Activated CD4-positive, alpha-beta T cell treated with anti-CD3 and anti-CD28 coated beads, Interleukin-2, amount 50 U/mL, for 4 hours (primary cell): ENCODE data around the gene SLC35E2B.

Experiments
- DNase-seq, 2 experiments: peaks; one replicate each; pipeline ENCODE4 v3.0.0-alpha.2; 2020

Gene SLC35E2B

DNA sequence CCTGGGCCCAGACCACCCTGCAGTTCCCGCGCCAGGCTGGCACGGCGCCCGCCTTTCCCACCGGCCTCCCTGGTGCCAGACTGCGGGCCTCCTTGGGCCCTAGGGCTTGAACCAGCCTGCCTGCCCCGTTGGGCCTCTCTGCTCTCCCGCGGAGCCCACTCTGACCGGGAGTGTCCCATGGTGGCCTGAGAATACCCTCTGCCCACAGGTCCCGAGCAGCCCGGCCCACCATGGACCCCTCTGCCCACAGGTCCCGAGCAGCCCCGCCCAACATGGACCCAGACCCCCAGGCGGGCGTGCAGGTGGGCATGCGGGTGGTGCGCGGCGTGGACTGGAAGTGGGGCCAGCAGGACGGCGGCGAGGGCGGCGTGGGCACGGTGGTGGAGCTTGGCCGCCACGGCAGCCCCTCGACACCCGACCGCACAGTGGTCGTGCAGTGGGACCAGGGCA, 69.4 kb downstream of the SLC35E2B start:
- DNase-seq, result no peak

DNA sequence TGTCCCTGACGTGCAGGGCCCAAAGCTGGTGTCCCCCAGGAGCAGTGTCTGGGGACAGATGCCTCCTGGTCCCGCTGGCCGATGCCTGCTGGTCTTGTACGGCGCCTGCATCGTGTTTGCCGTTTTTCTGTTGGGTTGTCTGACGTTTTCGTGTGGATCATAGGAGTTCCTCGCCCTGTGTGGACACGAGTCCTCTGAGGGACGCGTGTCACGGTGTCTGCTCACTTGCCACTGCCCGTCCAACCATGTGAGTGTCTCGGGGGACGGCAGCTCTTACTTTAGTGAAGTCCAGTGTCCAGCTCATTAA, 69.9 kb downstream of the SLC35E2B start:
- no peak for DNase-seq

DNA sequence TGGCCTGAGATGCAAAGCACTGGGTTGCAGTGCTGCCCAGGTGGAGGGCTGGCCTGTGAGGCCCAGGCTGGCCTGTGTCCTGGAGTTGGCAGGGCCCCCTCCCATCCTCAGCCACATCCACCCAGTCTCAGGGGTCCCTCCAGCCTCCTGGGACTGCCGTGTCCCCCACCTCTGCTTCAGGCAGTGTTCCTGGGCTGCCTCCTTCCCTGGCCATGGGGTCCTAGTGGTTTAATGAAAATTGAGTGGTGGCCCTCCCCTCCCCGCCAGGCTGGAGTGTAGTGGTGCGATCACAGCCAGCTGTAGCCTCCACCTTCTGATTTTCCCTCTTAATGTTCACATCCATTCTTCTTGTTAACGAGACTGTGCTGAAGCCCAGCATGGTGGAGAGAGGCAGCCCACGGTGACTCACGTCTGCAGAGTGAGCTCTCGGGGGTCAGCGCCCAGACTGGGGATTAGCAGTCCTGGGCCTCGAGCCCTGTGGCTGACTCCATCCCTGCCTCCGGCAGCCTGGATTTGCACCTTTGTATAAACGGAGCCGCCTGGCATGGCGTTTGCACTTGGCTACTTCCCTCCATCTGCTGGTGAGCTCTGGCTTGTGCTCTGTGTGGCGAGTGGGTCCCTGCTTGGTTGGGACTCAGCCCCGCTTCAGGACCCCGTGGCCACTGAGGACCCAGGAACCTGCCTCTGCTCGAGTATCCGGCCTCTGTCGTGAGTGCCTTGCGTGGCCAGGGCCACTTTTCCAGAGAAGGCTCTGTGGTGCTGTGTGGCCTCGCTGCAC, 70.4 kb downstream of the SLC35E2B start:
- DNase-seq, result no peak

GRCh38 chr1:1621173-1622009, 71.2 kb downstream of the SLC35E2B start:
- DNase-seq, result no peak

GRCh38 chr1:1620433-1621139, 72.0 kb downstream of the SLC35E2B start:
- no peak for DNase-seq

DNA sequence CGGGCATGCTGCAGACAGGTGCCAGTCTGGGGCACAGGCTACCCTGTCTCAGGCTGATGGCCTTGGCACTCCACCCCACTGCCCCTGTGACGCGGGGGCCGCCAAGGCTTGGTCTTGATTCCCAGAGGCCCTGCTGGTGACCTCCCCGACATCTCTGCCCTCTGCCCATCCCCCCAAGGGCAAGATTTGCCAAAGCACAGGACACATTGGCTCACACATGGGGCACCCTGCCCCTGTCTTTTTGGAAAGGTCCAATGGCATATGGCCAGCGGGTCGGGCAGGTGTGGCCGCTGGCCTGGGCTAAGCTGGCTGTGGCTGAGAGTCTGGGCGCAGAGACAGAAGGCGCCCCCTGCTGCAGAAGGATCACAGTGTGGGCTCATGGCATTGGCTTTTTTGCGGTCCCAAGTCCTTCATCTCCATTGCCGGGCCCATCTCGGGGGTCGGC, 72.7 kb downstream of the SLC35E2B start:
- DNase-seq, result no peak

GRCh38 chr1:1618396-1619068, 74.1 kb downstream of the SLC35E2B start:
- no peak for DNase-seq

GRCh38 chr1:1617925-1618324, 74.7 kb downstream of the SLC35E2B start:
- DNase-seq, result no peak

GRCh38 chr1:1617516-1617915, 75.1 kb downstream of the SLC35E2B start:
- DNase-seq, result no peak

GRCh38 chr1:1616838-1617237, 75.8 kb downstream of the SLC35E2B start:
- no peak for DNase-seq

- no peak for DNase-seq
Measured at GRCh38 chr1:1616045-1616790, 76.4 kb downstream of the SLC35E2B start.

DNA sequence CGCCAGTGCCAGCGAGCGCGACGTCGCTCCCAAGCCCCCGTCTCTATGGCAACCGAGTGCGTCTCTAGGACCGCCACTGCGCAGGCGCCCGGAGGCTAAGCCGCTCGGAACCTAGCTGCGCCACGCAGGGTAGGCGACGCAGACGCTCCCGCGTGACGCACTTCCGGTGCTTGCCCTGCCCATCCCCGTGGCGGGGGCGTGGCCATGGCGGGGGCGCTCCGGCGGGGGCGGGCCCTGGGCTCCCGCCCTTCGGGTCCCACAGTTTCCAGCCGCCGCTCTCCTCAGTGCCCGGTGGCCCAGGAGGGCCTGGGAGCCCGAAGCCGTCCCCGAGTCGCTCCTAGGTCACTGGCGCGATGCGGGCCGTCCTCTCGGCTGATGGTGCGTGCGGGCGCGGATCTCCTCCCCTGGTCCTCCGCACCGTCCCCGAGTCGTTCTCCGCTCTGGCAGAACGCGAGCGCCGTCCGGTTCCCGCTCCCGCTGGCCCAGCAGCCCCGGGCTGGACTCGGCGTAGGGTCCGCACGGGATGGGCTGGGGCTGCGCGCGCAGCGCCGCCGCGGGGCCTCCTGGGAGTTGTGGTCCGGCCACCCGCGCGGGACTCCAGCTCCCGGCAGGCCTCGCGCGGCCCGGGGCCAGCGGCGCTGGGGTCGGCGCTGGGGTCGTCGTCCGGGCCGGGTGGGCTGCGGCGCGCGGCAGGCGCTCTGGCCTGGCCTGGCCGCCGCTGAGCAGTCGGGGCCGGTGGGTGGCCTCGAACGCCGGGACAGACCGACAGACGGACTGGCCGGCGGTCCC, 77.1 kb downstream of the SLC35E2B start, which contains the start of gene MIB2:
Gene MIB2 (plus strand): TSS at position 245 of the 789 bp plus-strand sequence. CDS start 7,953 bp downstream, outside the sequence.
- DNase-seq, result peak; percentile 93 to 95

GRCh38 chr1:1614954-1615255, 77.7 kb downstream of the SLC35E2B start:
- no peak for DNase-seq

DNA sequence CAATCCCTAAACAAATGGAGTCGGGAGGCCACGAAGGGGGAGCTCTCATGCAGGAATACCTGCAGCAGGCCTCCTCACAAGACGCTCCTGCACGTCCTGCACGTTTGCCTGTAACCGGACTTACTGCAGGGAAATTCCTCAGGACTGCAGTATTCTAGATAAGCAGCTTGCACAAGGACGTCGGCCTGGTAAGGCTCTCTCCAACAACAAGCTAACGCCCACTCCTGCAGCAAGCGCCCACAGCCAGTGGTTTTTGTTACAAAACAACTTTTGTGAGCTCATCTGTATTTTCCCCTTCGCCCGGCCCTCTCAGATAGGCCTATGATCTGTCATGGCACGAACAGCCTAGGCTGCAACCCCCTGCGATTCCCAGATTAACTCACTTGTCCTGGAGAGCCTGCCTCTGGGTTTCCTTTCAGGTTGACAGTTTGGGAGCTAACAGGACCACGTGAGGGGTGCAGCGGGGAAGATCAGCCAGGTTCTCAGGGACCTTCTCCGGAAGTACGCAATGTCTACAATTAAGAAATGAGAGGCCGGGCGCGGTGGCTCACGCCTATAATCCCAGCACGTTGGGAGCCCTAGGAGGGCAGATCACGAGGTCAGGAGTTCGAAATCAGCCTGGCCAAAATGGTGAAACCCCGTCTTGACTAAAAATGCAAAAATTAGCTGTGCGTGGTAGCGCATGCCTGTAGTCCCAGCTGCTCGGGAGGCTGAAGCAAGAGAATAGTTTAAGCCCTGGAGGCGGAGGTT, 78.2 kb downstream of the SLC35E2B start:
- peak; percentile 62 to 67 for DNase-seq

GRCh38 chr1:1613509-1614082, 79.0 kb downstream of the SLC35E2B start:
- DNase-seq, result no peak

DNA sequence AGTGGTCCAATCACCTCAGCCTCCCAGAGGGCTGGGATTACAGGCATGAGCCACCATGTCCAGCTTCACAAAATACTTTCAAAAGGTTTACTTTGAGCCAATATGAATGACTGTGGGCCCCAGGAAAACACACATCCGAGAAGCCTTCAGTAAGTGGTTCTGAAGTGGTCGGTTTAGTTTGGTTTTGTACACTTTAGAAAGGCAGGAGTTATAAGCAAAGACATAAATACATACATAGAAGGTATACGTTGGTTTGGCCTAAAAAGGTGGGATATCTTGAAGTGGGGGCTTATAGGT, 80.5 kb downstream of the SLC35E2B start:
- no peak for DNase-seq

GRCh38 chr1:1610796-1611195, 81.8 kb downstream of the SLC35E2B start:
- no peak for DNase-seq

GRCh38 chr1:1609822-1610485, 82.6 kb downstream of the SLC35E2B start:
- no peak for DNase-seq
